ENCODE results near the gene AFF3.

Gene AFF3

GRCh38 chr2:99680946-99681345 lies 461.4 kb downstream of the AFF3 start:
- no peak for TF ChIP-seq CTCF (conservative IDR thresholded peaks at IDR 0.05)
- no peak overlapping the region for H3K27ac ChIP-seq

- no peak for TF ChIP-seq CTCF (conservative IDR thresholded peaks at IDR 0.05)
- H3K27ac ChIP-seq = no peak overlapping the region
Observed at GRCh38 chr2:99679518-99679917, 462.9 kb downstream of the AFF3 start.

GRCh38 chr2:99678625-99679024 lies 463.8 kb downstream of the AFF3 start:
- no peak for TF ChIP-seq CTCF (conservative IDR thresholded peaks at IDR 0.05)
- H3K27ac ChIP-seq = no peak overlapping the region

- no peak for TF ChIP-seq CTCF (conservative IDR thresholded peaks at IDR 0.05)
- H3K27ac ChIP-seq = no peak overlapping the region
Observed at GRCh38 chr2:99677814-99678213, 464.6 kb downstream of the AFF3 start.

GRCh38 chr2:99675130-99675661 lies 467.2 kb downstream of the AFF3 start:
- no peak overlapping the region for H3K27ac ChIP-seq
- TF ChIP-seq CTCF (conservative IDR thresholded peaks at IDR 0.05) = no peak

GRCh38 chr2:99674090-99674489 lies 468.3 kb downstream of the AFF3 start:
- no peak overlapping the region for H3K27ac ChIP-seq

GRCh38 chr2:99672766-99673350 lies 469.5 kb downstream of the AFF3 start:
- H3K27ac ChIP-seq = no peak overlapping the region
- no peak for TF ChIP-seq CTCF (conservative IDR thresholded peaks at IDR 0.05)

More at GRCh38 chr2:99674090-99674489, 468.3 kb downstream of the AFF3 start:
- TF ChIP-seq CTCF (conservative IDR thresholded peaks at IDR 0.05) = no peak

Data from VCaP (cell line).